AG08395 (cell line): ENCODE measurements around the gene MRPL42.
"Not testable (repeated sequence)": the region's sequence is repeated elsewhere in the genome, so short reads cannot be mapped to it uniquely, and the experiment has no call there.

Experiments used
- DNase-seq: peaks from one replicate; pipeline ENCODE4 v3.0.0; 2012; ENCODE audit warnings: mixed read lengths, low spot score

MRPL42 gene

DNA sequence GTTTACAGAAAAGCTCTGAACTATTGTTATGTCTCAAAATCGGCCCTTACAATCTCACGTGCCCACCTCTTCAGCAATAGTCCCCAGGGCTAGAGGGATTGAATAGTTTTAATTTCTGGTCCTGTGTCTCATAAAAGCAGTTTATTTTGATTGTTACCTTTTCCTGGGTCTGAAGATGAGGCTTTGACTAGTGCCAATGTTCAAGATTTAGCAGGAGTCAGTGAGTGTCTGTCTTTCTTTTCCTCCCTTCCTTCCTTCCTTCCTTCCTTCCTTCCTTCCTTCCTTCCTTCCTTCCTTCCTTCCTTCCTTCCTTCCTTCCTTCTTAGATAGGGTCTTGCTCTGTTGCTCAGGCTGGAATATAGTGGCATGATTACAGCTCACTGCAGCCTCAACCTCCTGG lies 80.5 kb downstream of the MRPL42 start:
- no peak for DNase-seq

GRCh38 chr12:93549174-93549573 lies 81.9 kb downstream of the MRPL42 start:
- no peak for DNase-seq

- no peak for DNase-seq
These were observed 83.7 kb downstream of the MRPL42 start for GRCh38 chr12:93550748-93551611.

GRCh38 chr12:93552427-93552826 lies 85.1 kb downstream of the MRPL42 start:
- DNase-seq, result no peak

DNA sequence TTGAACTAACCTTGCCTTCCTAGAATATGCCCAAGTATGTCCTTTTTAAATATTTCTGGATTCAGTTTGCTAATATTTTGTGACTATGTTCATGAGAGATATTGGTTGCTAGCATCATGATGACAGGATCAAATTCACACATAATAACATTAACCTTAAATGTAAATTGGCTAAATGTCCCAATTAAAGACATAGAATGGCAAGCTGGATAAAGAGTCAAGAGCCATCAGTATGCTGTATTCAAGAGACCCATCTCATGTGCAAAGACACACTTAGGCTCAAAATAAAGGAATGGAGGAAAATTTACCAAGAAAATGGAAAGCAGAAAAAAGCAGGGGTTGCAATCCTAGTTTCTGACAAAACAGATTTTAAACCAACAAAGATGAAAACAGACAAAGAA lies 90.6 kb downstream of the MRPL42 start:
- DNase-seq, result not testable (repeated sequence)

DNA sequence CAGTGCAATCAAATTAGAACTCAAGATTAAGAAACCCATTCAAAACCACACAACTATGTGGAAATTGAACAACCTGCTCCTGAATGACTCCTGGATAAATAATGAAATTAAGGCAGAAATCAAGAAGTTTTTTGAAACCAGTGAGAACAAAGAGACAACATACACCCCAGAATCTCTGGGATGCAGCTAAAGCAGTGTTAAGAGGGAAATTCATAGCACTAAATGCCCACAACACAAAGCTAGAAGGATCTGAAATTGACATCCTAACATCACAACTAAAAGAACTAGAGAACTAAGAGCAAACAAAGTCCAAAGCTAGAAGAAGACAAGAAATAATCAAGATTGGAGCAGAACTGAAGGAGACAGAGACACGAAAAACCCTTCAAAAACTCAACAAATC lies 91.4 kb downstream of the MRPL42 start:
- DNase-seq, result not testable (repeated sequence)

DNA sequence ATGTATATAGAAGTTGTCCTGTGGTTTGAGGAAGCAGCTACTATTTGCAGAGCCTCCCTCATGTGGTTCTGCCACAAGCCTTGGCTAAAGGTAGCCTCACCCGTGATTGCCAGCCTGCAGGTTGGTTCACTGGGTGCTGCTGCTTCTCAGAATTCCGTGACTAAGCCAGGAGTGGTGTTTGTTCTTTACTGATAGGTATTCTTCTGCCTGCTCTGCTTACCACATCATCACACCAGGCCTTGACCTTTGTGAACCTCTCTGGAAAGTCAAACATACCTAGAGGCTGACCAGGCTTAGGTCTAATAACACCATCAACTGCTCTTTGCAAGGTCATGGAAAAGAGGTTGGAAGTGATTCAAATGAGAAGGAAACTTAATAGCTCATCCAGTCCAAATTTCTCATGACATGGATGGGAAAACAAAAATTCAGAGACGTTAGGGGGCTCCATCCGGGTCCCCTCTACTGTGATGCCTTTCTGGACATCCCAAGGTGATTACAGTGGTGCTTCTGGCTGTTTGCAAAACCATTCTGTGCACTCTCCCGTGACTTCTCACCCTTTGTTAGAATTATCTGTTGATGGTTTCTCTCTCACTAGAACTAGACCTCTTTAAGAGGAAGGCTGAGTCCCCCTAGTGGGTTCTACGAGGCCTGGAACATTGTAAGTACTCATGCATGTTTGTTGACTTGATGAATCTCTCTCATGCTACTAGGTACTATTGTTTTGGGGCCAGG lies 96.7 kb downstream of the MRPL42 start:
- peak; percentile 20 for DNase-seq

- DNase-seq, result no peak
These were observed 98.4 kb downstream of the MRPL42 start for GRCh38 chr12:93565760-93566159.
